Fibroblast of lung (primary cell): Measurements from ENCODE around the gene CEACAM6. TPM values are rescaled to one million over a fixed set of nuclear protein-coding genes. Genes with fewer than 3 reads are reported as not detected.
"Not testable (repeated sequence)": the region's sequence is repeated elsewhere in the genome, so short reads cannot be mapped to it uniquely, and the experiment has no call there.

Experiments used
- DNase-seq, 2 donors: peaks; one replicate each; pipeline versions ENCODE4 v3.0.0 to v3.0.0-alpha.2; 2010; ENCODE audit warnings: low read depth in 2 of 2
- H2AFZ ChIP-seq: 2 replicates; pipeline ENCODE4 v1.5.1; 2012; ENCODE audit warnings: low read length, control low read depth, inconsistent platforms
- H3K27ac ChIP-seq: 2 replicates; pipeline ENCODE4 v1.5.1; 2011; ENCODE audit warnings: low read length, control low read depth; ENCODE audit not compliant: insufficient read depth
- H3K27me3 ChIP-seq: 2 replicates; pipeline ENCODE4 v1.5.1; 2011; ENCODE audit warnings: mild to moderate bottlenecking, low read length; ENCODE audit not compliant: control insufficient read depth, insufficient read depth
- H3K36me3 ChIP-seq: 2 replicates; pipeline ENCODE4 v1.5.1; 2011; ENCODE audit warnings: low read length; ENCODE audit not compliant: control insufficient read depth, insufficient read depth
- H3K4me1 ChIP-seq: 2 replicates; pipeline ENCODE4 v1.5.1; 2011; ENCODE audit warnings: low read length; ENCODE audit not compliant: control insufficient read depth, insufficient read depth; ENCODE audit errors: extremely low read depth
- H3K4me2 ChIP-seq: 2 replicates; pipeline ENCODE4 v1.5.1; 2011; ENCODE audit warnings: low read length, control low read depth; ENCODE audit not compliant: insufficient read depth; ENCODE audit errors: extremely low read depth
- H3K4me3 ChIP-seq, 4 experiments: fragments of 200-600 bp in 1 of 4; sonication (generic) in 1 of 4; replicated peaks in 1 of 4; 2 replicates each; pipeline ENCODE4 v1.5.1; 2011 to 2016; ENCODE audit warnings: low read length in 4 of 4, low read depth in 3 of 4, mild to moderate bottlenecking in 3 of 4, control low read depth in 2 of 4, inconsistent platforms in 1 of 4, mixed read lengths in 1 of 4; ENCODE audit not compliant: insufficient read depth in 1 of 4; ENCODE audit errors: control extremely low read depth in 1 of 4
- H3K79me2 ChIP-seq: 2 replicates; pipeline ENCODE4 v1.5.1; 2012; ENCODE audit warnings: mild to moderate bottlenecking, low read length, inconsistent platforms; ENCODE audit not compliant: control insufficient read depth, insufficient read depth
- H3K9ac ChIP-seq: 2 replicates; pipeline ENCODE4 v1.5.1; 2011; ENCODE audit warnings: mild to moderate bottlenecking, low read length, control low read depth; ENCODE audit not compliant: insufficient read depth
- H3K9me3 ChIP-seq: 2 replicates; pipeline ENCODE4 v1.5.1; 2012; ENCODE audit warnings: low read depth, low read length; ENCODE audit not compliant: control insufficient read depth, insufficient read depth
- H4K20me1 ChIP-seq: 2 replicates; pipeline ENCODE4 v1.5.1; 2011; ENCODE audit warnings: low read length; ENCODE audit not compliant: control insufficient read depth, insufficient read depth; ENCODE audit errors: extremely low read depth
- CTCF ChIP-seq, 2 donors: IDR thresholded peaks in 1 of 2; conservative IDR thresholded peaks in 1 of 2; 1 replicate in 1 of 2; 2 replicates in 1 of 2; pipeline ENCODE4 v1.5.1; 2011 to 2012; ENCODE audit warnings: low read length in 2 of 2, control low read depth in 1 of 2, inconsistent platforms in 1 of 2, low read depth in 1 of 2, mild to moderate bottlenecking in 1 of 2
- EZH2 ChIP-seq: IDR thresholded peaks from 2 replicates; pipeline ENCODE4 v1.5.1; 2012; ENCODE audit warnings: low read length, control low read depth, mild to moderate bottlenecking; ENCODE audit errors: missing control alignments
- polyA plus RNA-seq, 2 donors: library from polyadenylated mRNA; depleted of rRNA in 1 of 2; stranded (reverse) in 1 of 2; unstranded in 1 of 2; fragments of >200 nt; gene quantifications; 2 replicates each; pipeline ENCODE4 v1.2.1, GENCODE V29; 2011 to 2012; ENCODE audit warnings: missing spikeins in 1 of 2
- total RNA-seq: library from RNA; depleted of rRNA; stranded (reverse); fragments of >200 nt; gene quantifications from 2 replicates; pipeline ENCODE4 v1.2.1, GENCODE V29; 2014

Gene CEACAM6
- total and polyA plus RNA-seq, 2 donors (not counting 1 experiment from before 2014, with no cell fraction given) = not detected

- no peaks in the 10 kb centered on the region for H3K36me3 ChIP-seq
- peaks cover 6% of the 10 kb centered on the region for H3K27me3 ChIP-seq
- no peak overlapping the region for H2AFZ ChIP-seq
- no peaks in the 10 kb centered on the region for H3K9me3 ChIP-seq
- no peak for DNase-seq
- H3K79me2 ChIP-seq = no peaks in the 10 kb centered on the region
- H3K9ac ChIP-seq = no peak overlapping the region
- no peak overlapping the region for H3K27ac ChIP-seq
- H4K20me1 ChIP-seq = no peaks in the 10 kb centered on the region
- H3K4me3 ChIP-seq = no peak overlapping the region
- H3K4me1 ChIP-seq = no peaks in the 10 kb centered on the region
- TF ChIP-seq EZH2 = no peak
- TF ChIP-seq CTCF (conservative IDR thresholded peaks at IDR 0.05 in 1 of 2, IDR thresholded peaks at IDR 0.05 in 1 of 2; ENCODE audit: low read depth in 1 of 2, low read length in 2 of 2) = no peak
- no peak overlapping the region for H3K4me2 ChIP-seq
Observed at GRCh38 chr19:41748012-41748411, 7.3 kb upstream of the CEACAM6 start.

GRCh38 chr19:41750248-41751134 is 4.8 kb upstream of the CEACAM6 start:
- not testable (repeated sequence) for H3K4me1 ChIP-seq, H3K4me2 ChIP-seq, H3K4me3 ChIP-seq, H3K9me3 ChIP-seq, H3K27me3 ChIP-seq, H3K36me3 ChIP-seq, H3K79me2 ChIP-seq, H3K27ac ChIP-seq, H2AFZ ChIP-seq, H3K9ac ChIP-seq, H4K20me1 ChIP-seq, DNase-seq

GRCh38 chr19:41753159-41753558 is 2.2 kb upstream of the CEACAM6 start:
- H3K4me2 ChIP-seq = no peak overlapping the region
- no peaks in the 10 kb centered on the region for H3K27me3 ChIP-seq
- H3K79me2 ChIP-seq = no peaks in the 10 kb centered on the region
- no peak overlapping the region for H2AFZ ChIP-seq
- H4K20me1 ChIP-seq = no peaks in the 10 kb centered on the region
- DNase-seq = peak in 1 of 2 donors; percentile 3
- H3K4me1 ChIP-seq = no peaks in the 10 kb centered on the region
- H3K9me3 ChIP-seq = no peaks in the 10 kb centered on the region
- TF ChIP-seq CTCF (conservative IDR thresholded peaks at IDR 0.05 in 1 of 2, IDR thresholded peaks at IDR 0.05 in 1 of 2; ENCODE audit: low read depth in 1 of 2, low read length in 2 of 2) = peak; percentile 52 to 57
- no peak for TF ChIP-seq EZH2
- no peak overlapping the region for H3K4me3 ChIP-seq
- no peak overlapping the region for H3K27ac ChIP-seq
- H3K9ac ChIP-seq = no peak overlapping the region
- H3K36me3 ChIP-seq = no peaks in the 10 kb centered on the region
